Activated T-cell treated with anti-CD3 and anti-CD28 coated beads, Interleukin-2, amount 50 U/mL, for 24 hours (primary cell): ENCODE results near the gene RSAD1.

ENCODE experiments used
- DNase-seq: peaks from one replicate; pipeline ENCODE4 v3.0.0-alpha.2; 2020
- H3K27ac Mint-ChIP-seq: 2 replicates; pipeline ENCODE4 v1.8.0; 2020; ENCODE audit warnings: mild to moderate bottlenecking, mixed read lengths
- H3K27me3 Mint-ChIP-seq: 2 replicates; pipeline ENCODE4 v1.8.0; 2020; ENCODE audit warnings: mixed read lengths
- H3K36me3 Mint-ChIP-seq: 2 replicates; pipeline ENCODE4 v1.8.0; 2020; ENCODE audit warnings: low read depth, mixed read lengths
- H3K4me1 Mint-ChIP-seq: 2 replicates; pipeline ENCODE4 v1.8.0; 2020; ENCODE audit warnings: low read depth, mixed read lengths
- H3K4me3 Mint-ChIP-seq: 2 replicates; pipeline ENCODE4 v1.8.0; 2020; ENCODE audit warnings: mild to moderate bottlenecking, moderate library complexity, mixed read lengths
- H3K9me3 Mint-ChIP-seq: 2 replicates; pipeline ENCODE4 v1.8.0; 2020; ENCODE audit warnings: mixed read lengths

Gene RSAD1

GRCh38 chr17:50507871-50508572, 29.4 kb downstream of the RSAD1 start, which contains the start of gene MYCBPAP:
MYCBPAP (plus strand) TSS chr17:50508439; CDS start chr17:50508675, 236 bp downstream.
- H3K36me3 Mint-ChIP-seq: no peaks in the 10 kb centered on the region
- DNase-seq: peak; percentile 80
- H3K27ac Mint-ChIP-seq: peak within 1 kb of the TSS; percentile 67
- no peaks in the 10 kb centered on the region for H3K9me3 Mint-ChIP-seq
- H3K4me1 Mint-ChIP-seq: peaks cover 38% of the 10 kb centered on the region
- peak within 1 kb of the TSS; percentile 78 for H3K4me3 Mint-ChIP-seq
- peaks cover 24% of the 10 kb centered on the region for H3K27me3 Mint-ChIP-seq

GRCh38 chr17:50508573-50509460, 30.2 kb downstream of the RSAD1 start:
- Mint-ChIP-seq H3K36me3 (no peaks in the 10 kb centered on the region), H3K27ac (peak overlapping the region; percentile 67), H3K27me3 (peaks cover 24% of the 10 kb centered on the region), H3K4me3 (peak overlapping the region; percentile 78), H3K9me3 (no peaks in the 10 kb centered on the region), H3K4me1 (peaks cover 35% of the 10 kb centered on the region)
- DNase-seq: no peak

GRCh38 chr17:50511058-50511457, 32.4 kb downstream of the RSAD1 start:
- DNase-seq: peak; percentile 51
- H3K36me3 Mint-ChIP-seq: no peaks in the 10 kb centered on the region
- H3K9me3 Mint-ChIP-seq: no peaks in the 10 kb centered on the region
- peaks cover 22% of the 10 kb centered on the region for H3K27me3 Mint-ChIP-seq
- H3K27ac Mint-ChIP-seq: peak overlapping the region; percentile 83
- H3K4me3 Mint-ChIP-seq: peak overlapping the region; percentile 30
- peaks cover 33% of the 10 kb centered on the region for H3K4me1 Mint-ChIP-seq

GRCh38 chr17:50513495-50513894, 34.8 kb downstream of the RSAD1 start:
- H3K27me3 Mint-ChIP-seq: peaks cover 16% of the 10 kb centered on the region
- no peak for DNase-seq
- H3K27ac Mint-ChIP-seq: no peak overlapping the region
- no peaks in the 10 kb centered on the region for H3K36me3 Mint-ChIP-seq
- no peak overlapping the region for H3K4me3 Mint-ChIP-seq
- H3K4me1 Mint-ChIP-seq: peaks cover 25% of the 10 kb centered on the region
- H3K9me3 Mint-ChIP-seq: no peaks in the 10 kb centered on the region

- Mint-ChIP-seq H3K27ac (no peak overlapping the region), H3K4me3 (no peak overlapping the region), H3K27me3 (peaks cover 8% of the 10 kb centered on the region), H3K9me3 (no peaks in the 10 kb centered on the region), H3K36me3 (no peaks in the 10 kb centered on the region), H3K4me1 (peaks cover 20% of the 10 kb centered on the region)
- no peak for DNase-seq
Observed at GRCh38 chr17:50514388-50514787, 35.7 kb downstream of the RSAD1 start.

GRCh38 chr17:50514936-50515702, 36.5 kb downstream of the RSAD1 start:
- H3K36me3 Mint-ChIP-seq: no peaks in the 10 kb centered on the region
- DNase-seq: no peak
- peaks cover 4% of the 10 kb centered on the region for H3K27me3 Mint-ChIP-seq
- H3K4me3 Mint-ChIP-seq: no peak overlapping the region
- H3K9me3 Mint-ChIP-seq: no peaks in the 10 kb centered on the region
- H3K4me1 Mint-ChIP-seq: peaks cover 19% of the 10 kb centered on the region
- H3K27ac Mint-ChIP-seq: no peak overlapping the region

GRCh38 chr17:50517011-50517410, 38.4 kb downstream of the RSAD1 start:
- H3K27ac Mint-ChIP-seq: no peak overlapping the region
- H3K36me3 Mint-ChIP-seq: no peaks in the 10 kb centered on the region
- H3K4me3 Mint-ChIP-seq: no peak overlapping the region
- peaks cover 4% of the 10 kb centered on the region for H3K27me3 Mint-ChIP-seq
- H3K9me3 Mint-ChIP-seq: no peaks in the 10 kb centered on the region
- DNase-seq: no peak
- H3K4me1 Mint-ChIP-seq: peaks cover 3% of the 10 kb centered on the region

GRCh38 chr17:50517504-50518383, 39.1 kb downstream of the RSAD1 start:
- H3K27ac Mint-ChIP-seq: no peak overlapping the region
- H3K4me3 Mint-ChIP-seq: no peak overlapping the region
- no peaks in the 10 kb centered on the region for H3K27me3 Mint-ChIP-seq
- no peaks in the 10 kb centered on the region for H3K36me3 Mint-ChIP-seq
- H3K4me1 Mint-ChIP-seq: no peaks in the 10 kb centered on the region
- H3K9me3 Mint-ChIP-seq: no peaks in the 10 kb centered on the region
- no peak for DNase-seq

GRCh38 chr17:50518384-50519023, 39.8 kb downstream of the RSAD1 start:
- Mint-ChIP-seq H3K4me3 (no peak overlapping the region), H3K27ac (no peak overlapping the region), H3K27me3 (no peaks in the 10 kb centered on the region), H3K4me1 (no peaks in the 10 kb centered on the region), H3K36me3 (no peaks in the 10 kb centered on the region), H3K9me3 (no peaks in the 10 kb centered on the region)
- DNase-seq: no peak

- Mint-ChIP-seq H3K27me3 (no peaks in the 10 kb centered on the region), H3K27ac (no peak overlapping the region)
Observed at GRCh38 chr17:50519141-50519834, 40.6 kb downstream of the RSAD1 start.

GRCh38 chr17:50520483-50520882, 41.8 kb downstream of the RSAD1 start:
- H3K27me3 Mint-ChIP-seq: no peaks in the 10 kb centered on the region
- no peaks in the 10 kb centered on the region for H3K9me3 Mint-ChIP-seq
- DNase-seq: no peak
- H3K27ac Mint-ChIP-seq: no peak overlapping the region
- no peaks in the 10 kb centered on the region for H3K36me3 Mint-ChIP-seq
- no peaks in the 10 kb centered on the region for H3K4me1 Mint-ChIP-seq
- H3K4me3 Mint-ChIP-seq: no peak overlapping the region

More at GRCh38 chr17:50519141-50519834, 40.6 kb downstream of the RSAD1 start:
- Mint-ChIP-seq H3K36me3 (no peaks in the 10 kb centered on the region), H3K4me3 (no peak overlapping the region), H3K9me3 (no peaks in the 10 kb centered on the region), H3K4me1 (no peaks in the 10 kb centered on the region)
- DNase-seq: no peak

GRCh38 chr17:50521514-50521913, 42.9 kb downstream of the RSAD1 start:
- no peaks in the 10 kb centered on the region for H3K4me1 Mint-ChIP-seq
- no peak overlapping the region for H3K4me3 Mint-ChIP-seq
- no peak overlapping the region for H3K27ac Mint-ChIP-seq
- H3K36me3 Mint-ChIP-seq: no peaks in the 10 kb centered on the region
- DNase-seq: no peak
- H3K9me3 Mint-ChIP-seq: no peaks in the 10 kb centered on the region
- no peaks in the 10 kb centered on the region for H3K27me3 Mint-ChIP-seq

GRCh38 chr17:50522766-50523165, 44.1 kb downstream of the RSAD1 start:
- no peaks in the 10 kb centered on the region for H3K4me1 Mint-ChIP-seq
- no peaks in the 10 kb centered on the region for H3K27me3 Mint-ChIP-seq
- DNase-seq: no peak
- no peaks in the 10 kb centered on the region for H3K36me3 Mint-ChIP-seq
- H3K9me3 Mint-ChIP-seq: no peaks in the 10 kb centered on the region
- H3K4me3 Mint-ChIP-seq: no peak overlapping the region
- H3K27ac Mint-ChIP-seq: no peak overlapping the region
